Measurements from ENCODE around the gene SOD1.

GRCh38 chr21:31660591-31660990, 1.1 kb downstream of the SOD1 start:
- TF ChIP-seq PHF8 (conservative IDR thresholded peaks at IDR 0.05; ENCODE audit: low read depth, low read length) = no peak
- no peak for TF ChIP-seq CTCF (IDR thresholded peaks at IDR 0.05; ENCODE audit: control extremely low read depth in 1 of 3, insufficient read depth in 1 of 3, low read depth in 1 of 3, low read length in 3 of 3)
- no peak for TF ChIP-seq USF2 (IDR thresholded peaks at IDR 0.05; ENCODE audit: low read length)
